Ishikawa (cell line): Measurements from ENCODE around the gene CNN2.

Experiments
- CEBPB ChIP-seq: IDR thresholded peaks from 2 replicates; pipeline ENCODE4 v1.6.1; 2012
- CREB1 ChIP-seq: IDR thresholded peaks from 2 replicates; pipeline ENCODE4 v1.6.1; 2012; ENCODE audit warnings: low read depth
- EGR1 ChIP-seq: IDR thresholded peaks from 2 replicates; pipeline ENCODE4 v1.6.1; 2012
- EP300 ChIP-seq: IDR thresholded peaks from 2 replicates; pipeline ENCODE4 v1.6.1; 2012; ENCODE audit warnings: borderline replicate concordance
- FOXM1 ChIP-seq: IDR thresholded peaks from 2 replicates; pipeline ENCODE4 v1.6.1; 2012; ENCODE audit warnings: low read depth, borderline replicate concordance
- NFIC ChIP-seq: IDR thresholded peaks from 2 replicates; pipeline ENCODE4 v1.6.1; 2012
- RAD21 ChIP-seq: IDR thresholded peaks from 2 replicates; pipeline ENCODE4 v1.6.1; 2012; ENCODE audit warnings: low read depth
- REST ChIP-seq: IDR thresholded peaks from 2 replicates; pipeline ENCODE4 v1.6.1; 2012; ENCODE audit warnings: low read depth, mild to moderate bottlenecking
- TAF1 ChIP-seq: IDR thresholded peaks from 2 replicates; pipeline ENCODE4 v1.6.1; 2012; ENCODE audit warnings: low read depth, mild to moderate bottlenecking
- TCF12 ChIP-seq: IDR thresholded peaks from 2 replicates; pipeline ENCODE4 v1.6.1; 2012; ENCODE audit warnings: low read depth
- TEAD4 ChIP-seq: IDR thresholded peaks from 2 replicates; pipeline ENCODE4 v1.6.1; 2012
- YY1 ChIP-seq: IDR thresholded peaks from 2 replicates; pipeline ENCODE4 v1.6.1; 2012; ENCODE audit warnings: low read depth
- ZBTB7A ChIP-seq: IDR thresholded peaks from 2 replicates; pipeline ENCODE4 v1.6.1; 2012; ENCODE audit warnings: low read depth
- TF ChIP-seq, protein P1 (sequence below): IDR thresholded peaks from 2 replicates; pipeline ENCODE4 v1.6.1; 2012
- TF ChIP-seq, protein P2 (sequence below): IDR thresholded peaks from 2 replicates; pipeline ENCODE4 v1.6.1; 2012

Gene CNN2

GRCh38 chr19:1085053-1085658 lies 58.7 kb downstream of the CNN2 start:
- TF ChIP-seq CEBPB (no peak), CREB1 (no peak), TCF12 (no peak), ZBTB7A (no peak), TAF1 (no peak), TEAD4 (no peak), RAD21 (no peak), YY1 (no peak), FOXM1 (no peak), EP300 (no peak), EGR1 (no peak), REST (no peak), NFIC (no peak)
- TF ChIP-seq, protein P1, sequence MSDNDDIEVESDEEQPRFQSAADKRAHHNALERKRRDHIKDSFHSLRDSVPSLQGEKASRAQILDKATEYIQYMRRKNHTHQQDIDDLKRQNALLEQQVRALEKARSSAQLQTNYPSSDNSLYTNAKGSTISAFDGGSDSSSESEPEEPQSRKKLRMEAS = no peak
- TF ChIP-seq, protein P2, sequence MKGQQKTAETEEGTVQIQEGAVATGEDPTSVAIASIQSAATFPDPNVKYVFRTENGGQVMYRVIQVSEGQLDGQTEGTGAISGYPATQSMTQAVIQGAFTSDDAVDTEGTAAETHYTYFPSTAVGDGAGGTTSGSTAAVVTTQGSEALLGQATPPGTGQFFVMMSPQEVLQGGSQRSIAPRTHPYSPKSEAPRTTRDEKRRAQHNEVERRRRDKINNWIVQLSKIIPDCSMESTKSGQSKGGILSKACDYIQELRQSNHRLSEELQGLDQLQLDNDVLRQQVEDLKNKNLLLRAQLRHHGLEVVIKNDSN = no peak

- no peak for TF ChIP-seq FOXM1
- TF ChIP-seq, protein P1 = no peak
- TF ChIP-seq TCF12 = no peak
- TF ChIP-seq NFIC = no peak
- TF ChIP-seq EGR1 = no peak
- TF ChIP-seq, protein P2 = no peak
- TF ChIP-seq TEAD4 = no peak
- no peak for TF ChIP-seq REST
- TF ChIP-seq TAF1 = no peak
- TF ChIP-seq RAD21 = no peak
- TF ChIP-seq ZBTB7A = no peak
- no peak for TF ChIP-seq EP300
- no peak for TF ChIP-seq YY1
- no peak for TF ChIP-seq CEBPB
Observed at GRCh38 chr19:1085676-1086442, 59.5 kb downstream of the CNN2 start.

DNA sequence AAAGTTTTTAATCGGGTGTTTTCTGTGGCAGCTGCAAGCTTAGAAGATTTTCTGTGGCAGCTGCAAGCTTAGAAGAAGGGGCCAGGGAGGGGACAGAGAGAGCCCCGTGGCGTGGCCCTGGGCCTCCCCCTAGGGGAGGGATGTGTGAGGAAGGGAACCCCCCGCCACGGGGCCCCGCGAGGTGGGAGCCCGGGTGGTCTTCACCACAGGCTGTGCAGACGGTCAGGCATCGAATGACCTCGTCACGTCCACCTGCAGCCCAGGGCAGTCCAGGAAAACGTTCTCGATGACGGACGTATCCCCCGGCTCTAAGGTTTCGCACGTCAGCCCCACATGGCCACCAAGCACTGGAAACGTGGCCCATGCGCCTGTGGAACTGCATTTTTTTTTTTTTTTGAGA lies 60.2 kb downstream of the CNN2 start:
- TF ChIP-seq CEBPB (no peak), REST (no peak), FOXM1 (no peak), CREB1 (no peak), TEAD4 (no peak), TAF1 (no peak), TCF12 (no peak)

DNA sequence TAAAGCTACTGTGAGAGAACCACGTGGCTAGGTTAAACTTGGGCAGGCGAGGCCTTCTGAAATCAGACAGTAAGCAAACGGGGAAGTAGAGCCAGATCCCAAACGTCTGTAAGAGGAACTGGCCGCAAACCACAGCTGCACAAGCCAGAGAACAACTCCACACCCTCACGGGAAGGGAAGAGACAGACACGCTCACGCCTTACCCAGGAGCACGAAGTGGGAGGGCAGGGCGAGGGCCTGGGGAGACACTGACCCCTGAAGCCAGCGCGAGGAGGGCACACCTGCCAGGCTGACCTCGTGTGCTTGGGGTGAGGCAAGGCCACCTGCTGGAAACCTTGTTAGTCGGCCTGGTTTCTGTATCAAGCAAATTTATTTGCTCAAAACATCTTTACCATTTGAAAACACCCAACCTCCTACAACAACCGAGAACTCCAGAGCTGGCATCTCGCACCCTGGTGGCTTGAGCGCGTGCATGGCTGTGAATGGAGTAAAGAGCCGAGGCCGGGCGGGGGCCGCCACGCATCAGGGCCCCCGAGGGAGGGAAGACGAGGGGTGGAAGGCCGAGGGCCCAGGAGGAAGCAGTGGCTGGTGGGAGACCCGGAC lies 61.5 kb downstream of the CNN2 start:
- TF ChIP-seq CEBPB (no peak), ZBTB7A (no peak), EGR1 (no peak), YY1 (no peak), RAD21 (no peak), TAF1 (no peak), TCF12 (no peak), NFIC (no peak), FOXM1 (no peak), REST (no peak), TEAD4 (no peak), CREB1 (no peak), EP300 (no peak)
- TF ChIP-seq, protein P2 = no peak
- TF ChIP-seq, protein P1 = no peak
